ENCODE results near the gene RIN2. TPM values are rescaled to one million over a fixed set of nuclear protein-coding genes. Genes with fewer than 3 reads are reported as not detected.

The RIN2 gene
- total and polyA plus RNA-seq, 9 of the 15 experiments (the other 6 are each of a cell fraction or from before 2014, with no cell fraction given): 0.09 TPM; not detected in 8

DNA sequence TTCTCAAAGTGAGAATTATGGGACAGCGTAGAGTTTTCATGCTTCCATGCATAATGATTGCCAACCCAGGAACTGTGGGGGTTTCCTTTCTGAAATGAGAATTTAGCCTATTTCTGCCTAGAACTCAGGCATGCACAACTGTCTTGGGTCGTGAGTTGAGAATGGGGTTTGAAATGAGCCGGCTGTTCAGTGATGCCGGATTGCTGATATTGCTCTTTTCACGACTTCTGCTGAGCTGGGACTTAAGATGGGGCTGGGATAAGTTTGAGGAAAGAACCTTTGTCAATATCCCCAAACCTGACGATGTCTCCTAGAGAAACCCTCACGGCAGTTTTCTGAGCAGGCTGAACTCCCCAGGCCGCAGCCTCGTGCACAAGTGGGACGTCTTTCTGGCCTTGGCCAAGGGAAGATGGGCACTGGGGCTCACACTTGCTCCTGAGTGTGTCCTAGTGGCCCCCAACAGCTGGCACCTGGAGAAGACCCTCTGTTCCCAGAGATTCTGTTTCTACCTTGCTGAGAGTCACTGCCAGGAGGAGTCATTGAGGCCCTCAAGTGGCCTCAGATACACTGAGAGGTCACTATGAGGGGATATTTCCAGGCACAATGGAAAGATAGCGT, 34.1 kb upstream of the RIN2 start (continued):
- TF ChIP-seq PTBP1 (IDR thresholded peaks at IDR 0.05; ENCODE audit: low read depth, low read length) (no peak), GATA2 (CRISPR knock-in tag; IDR thresholded peaks at IDR 0.05) (no peak), PCBP1 (IDR thresholded peaks at IDR 0.05; ENCODE audit: low read depth, low read length, poor library complexity, severe bottlenecking) (no peak), OTX1 (CRISPR knock-in tag; IDR thresholded peaks at IDR 0.05) (no peak), MEF2A (IDR thresholded peaks at IDR 0.05; ENCODE audit: control insufficient read depth, low read depth, low read length) (no peak), FOXA3 (CRISPR knock-in tag; conservative IDR thresholded peaks at IDR 0.05 in 1 of 2, IDR thresholded peaks at IDR 0.05 in 1 of 2) (no peak), SOX6 (IDR thresholded peaks at IDR 0.05) (no peak), ZNF551 (CRISPR knock-in tag; IDR thresholded peaks at IDR 0.05) (no peak), ZNF354B (CRISPR knock-in tag; IDR thresholded peaks at IDR 0.05) (no peak), LCOR (CRISPR knock-in tag; IDR thresholded peaks at IDR 0.05) (no peak), TCFL5 (CRISPR knock-in tag; conservative IDR thresholded peaks at IDR 0.05) (no peak)

DNA sequence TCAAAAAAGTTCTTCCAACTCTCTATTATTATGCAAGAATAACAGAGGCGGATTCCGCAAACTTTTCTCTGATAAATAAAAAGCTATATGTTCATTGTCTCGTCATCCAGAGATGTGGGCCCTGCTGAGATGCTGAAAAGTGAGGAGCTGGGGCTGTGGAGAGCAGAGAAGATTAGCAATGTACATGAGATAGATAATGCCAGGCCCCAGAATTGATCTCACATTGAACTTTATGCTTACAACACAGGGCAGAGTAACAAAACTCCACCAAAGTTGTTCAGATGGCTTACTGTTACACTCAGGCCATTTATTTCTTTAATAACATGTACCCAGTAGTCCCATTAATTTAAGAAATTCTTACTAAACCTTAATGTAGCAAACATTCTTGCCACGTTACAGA, 32.7 kb upstream of the RIN2 start:
- intact Hi-C loops (cut with micrococcal nuclease): no loop called here
- TF ChIP-seq HDAC6 (IDR thresholded peaks at IDR 0.05; ENCODE audit: low read depth, low read length) (no peak), NFE2 (IDR thresholded peaks at IDR 0.05; ENCODE audit: low read depth) (no peak), CBX5 (IDR thresholded peaks at IDR 0.05; ENCODE audit: borderline replicate concordance, low read depth) (no peak), ZNF589 (CRISPR knock-in tag; IDR thresholded peaks at IDR 0.05; ENCODE audit: low read depth) (no peak), CSDE1 (IDR thresholded peaks at IDR 0.05) (no peak)
- TF ChIP-seq, protein P1, sequence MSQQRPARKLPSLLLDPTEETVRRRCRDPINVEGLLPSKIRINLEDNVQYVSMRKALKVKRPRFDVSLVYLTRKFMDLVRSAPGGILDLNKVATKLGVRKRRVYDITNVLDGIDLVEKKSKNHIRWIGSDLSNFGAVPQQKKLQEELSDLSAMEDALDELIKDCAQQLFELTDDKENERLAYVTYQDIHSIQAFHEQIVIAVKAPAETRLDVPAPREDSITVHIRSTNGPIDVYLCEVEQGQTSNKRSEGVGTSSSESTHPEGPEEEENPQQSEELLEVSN (IDR thresholded peaks at IDR 0.05; ENCODE audit: borderline replicate concordance in 1 of 2, extremely low read depth in 1 of 2, insufficient read depth in 1 of 2, insufficient read length in 1 of 2, low read depth in 1 of 2, low read length in 1 of 2, poor library complexity in 1 of 2, severe bottlenecking in 1 of 2): no peak
- TF ChIP-seq, protein P2, sequence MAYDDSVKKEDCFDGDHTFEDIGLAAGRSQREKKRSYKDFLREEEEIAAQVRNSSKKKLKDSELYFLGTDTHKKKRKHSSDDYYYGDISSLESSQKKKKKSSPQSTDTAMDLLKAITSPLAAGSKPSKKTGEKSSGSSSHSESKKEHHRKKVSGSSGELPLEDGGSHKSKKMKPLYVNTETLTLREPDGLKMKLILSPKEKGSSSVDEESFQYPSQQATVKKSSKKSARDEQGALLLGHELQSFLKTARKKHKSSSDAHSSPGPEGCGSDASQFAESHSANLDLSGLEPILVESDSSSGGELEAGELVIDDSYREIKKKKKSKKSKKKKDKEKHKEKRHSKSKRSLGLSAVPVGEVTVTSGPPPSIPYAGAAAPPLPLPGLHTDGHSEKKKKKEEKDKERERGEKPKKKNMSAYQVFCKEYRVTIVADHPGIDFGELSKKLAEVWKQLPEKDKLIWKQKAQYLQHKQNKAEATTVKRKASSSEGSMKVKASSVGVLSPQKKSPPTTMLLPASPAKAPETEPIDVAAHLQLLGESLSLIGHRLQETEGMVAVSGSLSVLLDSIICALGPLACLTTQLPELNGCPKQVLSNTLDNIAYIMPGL (CRISPR knock-in tag; IDR thresholded peaks at IDR 0.05): no peak
- no peaks in the 10 kb centered on the region; a peak in 1 of 5 replicates for H3K27me3 ChIP-seq (ENCODE audit: control insufficient read depth in 2 of 2, insufficient read depth in 2 of 2, low read length in 2 of 2)
- POLR2A ChIA-PET: interaction anchor here (0.6 kb wide), 1 partner anchor 1691 kb away, joined by 3 read pairs; no protein-coding TSS in a partner anchor
- no peaks in the 10 kb centered on the region for H3K9me3 ChIP-seq (replicated peaks; ENCODE audit: control insufficient read depth, insufficient read depth, low read depth, low read length)
- H3K4me3 ChIP-seq: no peak overlapping the region
- no peak overlapping the region for H2AFZ ChIP-seq (ENCODE audit: low read depth, low read length)
- no peak for ATAC-seq
- no peak overlapping the region for H3K27ac ChIP-seq (ENCODE audit: extremely low read depth, low read depth, low read length)
- WGBS (ENCODE audit: insufficient coverage, low coverage, missing lambda C conversion rate): 0% methylated on average over 4 of the region's 4 CpGs
- FAIRE-seq: no peak
- in situ Hi-C loops (cut with MboI): no loop called here
- no peaks in the 10 kb centered on the region for H3K79me2 ChIP-seq (ENCODE audit: control insufficient read depth, insufficient read depth, low read length)
- H3K36me3 ChIP-seq (ENCODE audit: control insufficient read depth, insufficient read depth, low read length): no peaks in the 10 kb centered on the region
- no peaks in the 10 kb centered on the region for H3K9me1 ChIP-seq (ENCODE audit: control insufficient read depth, insufficient read depth, low read length)
- no TSS peak for BruUV-seq (replicated peaks)
- DNase-seq (ENCODE audit: extremely low read depth in 1 of 4, low spot score in 3 of 4): no peak
- H4K20me1 ChIP-seq (replicated peaks; ENCODE audit: control insufficient read depth, insufficient read depth, low read length): no peaks in the 10 kb centered on the region
- H3K4me2 ChIP-seq (ENCODE audit: insufficient read depth, low read length): no peak overlapping the region
- H3K4me1 ChIP-seq (replicated peaks in 1 of 2; ENCODE audit: control insufficient read depth in 2 of 2, insufficient read depth in 2 of 2, low read length in 2 of 2): no peaks in the 10 kb centered on the region
- H3K9ac ChIP-seq (ENCODE audit: insufficient read depth in 1 of 2, low read depth in 2 of 2, low read length in 2 of 2): no peak overlapping the region
- CTCF ChIA-PET (ENCODE audit: low intra/inter-chr PET ratio): no interaction called here
